DMS53 treated with DMSO at 0.1 percent for 48 hours (cell line): Measurements from ENCODE around the gene CAVIN1.
"Not testable (repeated sequence)": the region's sequence is repeated elsewhere in the genome, so short reads cannot be mapped to it uniquely, and the experiment has no call there.

Experiments used
- DNase-seq: peaks from one replicate; lab custom pipeline; 2025; ENCODE audit not compliant: unreplicated experiment; lab: John Stamatoyannopoulos, UW

The CAVIN1 gene

GRCh38 chr17:42422958-42423712, at the start of gene CAVIN1:
CAVIN1 (minus strand) TSS chr17:42423256; CDS start chr17:42423097, 159 bp downstream.
- peak; percentile 13 for DNase-seq

- DNase-seq = no peak
Measured at GRCh38 chr17:42467889-42468288, 44.8 kb upstream of the CAVIN1 start.

- DNase-seq = no peak
Measured at GRCh38 chr17:42463976-42464400, 40.9 kb upstream of the CAVIN1 start.

DNA sequence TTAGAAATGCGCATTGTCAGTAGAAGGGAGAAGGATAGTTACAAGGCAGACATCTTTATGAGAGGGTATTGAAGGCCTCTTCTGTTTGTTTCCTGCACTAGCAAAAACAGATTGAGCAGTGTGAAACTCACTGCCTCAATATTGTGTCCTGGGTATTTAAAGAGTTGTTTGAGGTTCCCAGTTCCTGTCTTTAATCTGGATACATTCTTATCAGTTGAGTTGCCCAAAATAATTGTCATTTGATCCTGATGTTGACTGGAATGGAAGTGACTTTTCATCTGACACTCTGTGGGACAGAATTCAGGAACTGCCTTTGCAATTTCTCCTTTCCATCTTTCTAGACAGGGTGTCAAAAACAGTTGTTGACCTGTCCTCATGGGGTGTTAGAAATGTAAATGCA, 37.3 kb upstream of the CAVIN1 start:
- DNase-seq = no peak

GRCh38 chr17:42459801-42460281, 36.8 kb upstream of the CAVIN1 start:
- DNase-seq = peak; percentile 32

GRCh38 chr17:42459256-42459800, 36.3 kb upstream of the CAVIN1 start:
- DNase-seq = peak; percentile 82

DNA sequence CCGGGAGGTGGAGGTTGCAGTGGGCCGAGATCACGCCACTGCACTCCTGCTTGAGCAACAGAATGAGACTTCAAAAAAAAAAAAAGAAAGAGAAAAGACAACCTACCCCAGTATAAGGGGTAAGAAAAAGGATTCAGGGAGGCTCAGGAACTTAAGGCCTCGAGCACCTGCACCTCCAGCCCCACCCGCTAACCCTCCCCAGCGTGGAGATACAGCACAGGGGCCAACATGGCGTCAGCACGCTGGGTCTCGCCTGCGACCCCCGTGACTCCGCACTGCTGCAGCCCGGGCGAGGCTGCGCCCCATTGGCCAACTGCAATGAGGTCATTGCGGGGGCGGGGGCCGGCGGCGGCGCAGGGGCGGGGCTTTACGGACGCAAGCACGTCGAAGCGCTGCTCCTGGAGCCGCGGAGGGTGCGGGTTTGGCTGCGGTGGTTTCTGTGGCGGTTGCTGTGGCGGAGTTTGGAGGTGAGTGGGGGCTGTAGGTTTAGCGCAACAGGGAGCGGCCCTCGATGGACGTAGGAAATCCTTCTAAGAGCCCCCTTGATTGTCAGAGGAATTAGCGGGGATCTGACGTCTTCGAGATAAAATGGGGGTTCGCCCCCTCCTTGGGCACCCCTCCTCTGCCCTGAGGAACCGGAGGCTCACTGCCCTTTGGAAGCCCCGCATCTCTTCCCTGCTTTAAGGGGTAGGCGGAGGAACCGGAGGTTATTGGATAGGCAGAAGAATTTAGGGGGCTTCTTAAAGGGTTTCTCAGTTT, 35.6 kb upstream of the CAVIN1 start, which contains the start of gene ATP6V0A1:
Gene ATP6V0A1 (plus strand): TSS at position 382 of the 759 bp plus-strand sequence. CDS start 2,017 bp downstream, outside the sequence.
- DNase-seq = peak; percentile 86

DNA sequence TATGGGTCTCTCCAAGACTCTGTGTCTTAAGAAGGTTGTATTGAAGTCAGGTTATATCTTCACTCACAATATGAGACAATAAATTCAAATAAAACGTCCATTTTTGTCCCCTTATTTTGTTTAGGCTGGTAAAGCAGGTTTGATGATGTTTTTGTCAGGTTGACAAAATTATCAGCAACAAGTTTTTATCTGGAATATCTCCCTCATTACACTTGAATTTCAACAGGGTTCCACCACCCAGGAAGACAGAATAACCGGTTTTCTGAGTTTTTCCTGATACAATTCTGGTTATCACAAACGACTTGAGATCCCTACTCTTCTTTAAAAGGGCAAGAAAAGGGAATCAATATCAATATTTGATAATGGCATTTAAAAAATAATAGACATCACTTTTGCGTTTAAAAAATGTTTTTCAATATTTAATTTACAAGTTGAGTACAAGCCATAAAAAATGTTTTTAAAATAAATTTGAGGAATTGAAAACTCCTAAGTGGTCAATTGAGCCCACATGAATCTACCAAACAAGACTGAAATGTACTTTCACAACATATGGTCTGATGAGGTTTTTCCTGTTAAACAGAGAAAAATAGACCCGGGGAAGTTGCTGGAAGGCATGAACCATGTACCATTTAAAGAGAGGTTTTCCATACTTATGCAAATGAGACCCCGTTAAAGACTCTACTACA, 34.2 kb upstream of the CAVIN1 start:
- DNase-seq = no peak

DNA sequence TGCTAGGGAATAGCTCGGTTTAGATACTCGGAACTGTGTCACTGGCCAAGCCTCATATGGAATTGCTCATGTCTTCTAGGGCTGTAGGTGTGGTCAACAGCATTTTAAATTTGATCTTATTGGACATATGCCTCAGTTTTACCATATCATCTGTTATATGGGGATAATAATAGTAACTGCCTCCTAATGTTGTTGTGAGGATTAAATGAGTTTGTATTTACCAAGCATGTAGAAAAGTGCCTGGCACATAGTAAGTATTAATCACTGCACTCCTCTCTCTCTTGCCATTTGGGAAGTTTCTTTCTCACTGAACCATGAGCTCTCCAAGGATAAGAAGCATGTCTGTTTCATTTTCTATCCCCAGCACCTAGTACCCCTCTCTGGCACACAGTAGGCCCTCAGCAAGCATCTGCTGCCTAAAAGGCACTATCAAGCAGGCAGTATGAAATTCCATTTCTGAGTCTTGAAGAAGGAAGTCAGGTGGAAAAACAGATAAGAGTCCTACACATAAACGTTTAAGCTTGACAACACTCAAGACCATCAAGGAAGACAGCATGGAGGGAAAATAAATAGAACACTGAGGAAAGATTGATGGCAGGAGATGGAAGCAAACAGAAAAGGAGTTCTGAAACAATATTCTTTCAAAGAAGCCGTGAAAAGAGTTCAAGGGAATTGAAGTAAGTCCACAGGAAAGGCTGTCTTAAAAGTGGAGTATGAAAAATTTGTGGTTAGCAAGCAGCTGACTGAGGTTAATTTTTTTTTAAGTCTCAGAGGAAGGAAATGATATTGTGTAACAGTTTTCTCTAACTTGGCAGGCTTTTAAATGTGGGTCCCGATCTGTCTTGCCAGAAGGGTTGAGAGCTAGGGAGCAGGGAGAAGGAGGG, 33.4 kb upstream of the CAVIN1 start:
- no peak for DNase-seq

GRCh38 chr17:42454987-42455386, 31.9 kb upstream of the CAVIN1 start:
- DNase-seq = not testable (repeated sequence)

GRCh38 chr17:42453439-42453838, 30.4 kb upstream of the CAVIN1 start:
- no peak for DNase-seq

- DNase-seq = not testable (repeated sequence)
Measured at GRCh38 chr17:42451270-42451669, 28.2 kb upstream of the CAVIN1 start.

GRCh38 chr17:42449838-42450237, 26.8 kb upstream of the CAVIN1 start:
- DNase-seq = not testable (repeated sequence)

- not testable (repeated sequence) for DNase-seq
Measured at GRCh38 chr17:42449176-42449575, 26.1 kb upstream of the CAVIN1 start.

DNA sequence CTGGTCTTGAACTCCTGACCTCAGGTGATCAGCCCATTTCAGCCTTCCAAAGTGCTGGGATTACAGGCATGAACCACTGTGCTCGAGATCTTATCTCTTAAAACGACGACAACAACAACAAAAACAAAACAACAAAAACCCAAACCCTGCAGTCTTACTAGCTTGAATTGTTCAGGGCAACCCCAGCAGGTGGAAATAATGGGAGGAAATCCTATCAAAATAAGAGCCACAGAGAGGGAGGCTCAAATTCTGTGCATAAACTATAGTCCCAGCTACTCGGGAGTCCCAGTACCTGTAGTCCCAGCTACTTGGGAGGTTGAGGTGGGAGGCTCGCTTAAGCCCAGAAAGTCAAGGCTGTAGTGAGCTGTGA, 19.1 kb upstream of the CAVIN1 start:
- no peak for DNase-seq

DNA sequence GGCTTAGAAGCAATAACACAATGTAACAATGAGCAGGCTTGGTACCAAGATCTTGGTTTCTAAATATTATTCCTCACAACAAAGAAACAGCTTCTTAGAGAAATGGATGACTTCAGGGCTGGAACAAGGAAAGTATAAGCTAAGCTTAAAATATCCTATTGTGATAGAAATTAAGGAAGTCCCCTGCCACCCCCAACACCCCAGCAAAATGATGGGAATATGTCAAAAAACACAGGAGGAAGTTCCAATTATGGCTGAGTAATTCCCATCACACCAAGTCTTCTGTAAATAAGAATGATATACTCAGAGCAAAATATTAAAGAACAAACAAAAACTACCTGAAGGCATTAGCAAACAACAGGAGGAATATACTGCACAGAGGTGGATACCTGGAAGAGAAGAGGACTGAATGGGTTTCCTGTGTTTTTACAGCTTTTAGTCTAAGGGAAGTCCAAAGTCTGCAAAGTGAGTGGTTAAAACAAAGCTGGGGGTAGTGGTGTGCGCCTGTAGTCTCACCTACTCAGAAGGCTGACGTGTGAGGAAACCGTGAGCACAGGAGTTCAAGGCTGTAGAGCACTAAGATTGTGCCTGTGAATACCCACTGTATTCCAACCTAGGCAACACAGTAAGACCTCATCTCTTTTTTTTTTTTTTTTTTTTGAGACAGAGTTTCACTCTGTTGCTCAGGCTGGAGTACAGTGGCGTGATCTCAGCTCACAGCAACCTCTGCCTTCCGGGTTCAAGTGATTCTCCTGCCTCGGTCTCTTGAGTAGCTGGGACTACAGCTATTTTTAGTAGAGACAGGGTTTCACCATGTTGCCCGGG, 18.5 kb upstream of the CAVIN1 start:
- no peak for DNase-seq

DNA sequence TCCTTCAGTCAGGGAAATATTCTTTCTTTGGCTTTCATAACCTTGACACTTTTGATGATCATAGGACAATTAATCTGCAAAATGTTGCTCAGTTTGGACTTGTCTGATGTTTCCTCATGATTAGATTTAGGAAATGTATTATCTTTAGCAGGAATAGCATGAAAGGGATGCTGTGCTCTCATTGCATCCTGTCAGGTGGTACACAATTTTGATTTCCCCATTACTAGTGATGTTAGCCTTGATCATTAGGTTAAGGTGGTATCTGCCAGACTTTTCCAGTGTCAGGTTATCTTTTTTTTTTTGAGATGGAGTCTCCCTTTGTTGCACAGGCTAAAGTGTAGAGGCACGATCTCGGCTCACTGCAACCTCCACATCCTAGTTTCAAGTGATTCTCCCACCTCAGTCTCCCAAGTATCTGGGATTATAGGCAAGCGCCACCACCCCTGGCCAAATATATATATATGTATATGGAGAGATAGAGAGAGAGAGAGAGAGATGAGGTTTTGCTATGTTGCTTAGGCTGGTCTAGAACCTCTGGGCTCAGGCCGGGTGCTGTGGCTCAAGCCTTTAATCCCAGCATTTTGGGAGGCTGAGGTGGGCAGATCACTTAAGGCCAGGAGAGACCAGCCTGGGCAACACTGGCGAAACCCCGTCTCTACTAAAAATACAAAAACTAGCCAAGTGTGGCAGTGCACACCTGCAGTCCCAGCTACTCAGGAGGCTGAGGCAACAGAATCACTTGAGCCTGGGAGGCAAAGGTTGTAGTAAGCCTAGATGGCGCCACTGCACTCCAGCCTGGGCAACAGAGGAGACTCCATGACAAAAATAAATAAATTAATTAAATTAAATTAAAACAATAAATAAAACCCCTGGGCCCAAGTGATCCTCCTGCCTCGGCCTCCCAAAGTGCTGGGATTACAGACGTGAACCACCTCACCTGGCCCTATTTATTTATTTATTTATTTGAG, 15.8 kb upstream of the CAVIN1 start:
- no peak for DNase-seq

DNA sequence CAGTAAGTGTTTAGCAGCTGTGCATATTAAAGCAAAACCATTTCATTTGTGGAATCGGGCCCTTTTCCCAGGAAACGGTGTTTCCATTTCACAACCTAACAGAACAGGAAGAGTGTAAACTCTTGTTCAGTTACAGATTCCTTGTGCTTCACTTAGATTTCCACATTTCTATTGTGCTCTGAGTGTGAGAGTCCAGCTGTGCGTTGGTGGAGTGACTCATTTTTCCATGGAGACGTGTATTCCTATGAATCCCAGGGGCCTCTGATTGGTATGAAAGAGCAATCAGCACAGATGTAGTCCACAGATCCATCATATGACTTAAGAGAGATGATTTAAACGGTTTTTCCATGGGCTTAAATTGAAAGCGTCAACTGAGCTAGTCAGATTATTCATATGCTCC, 13.3 kb upstream of the CAVIN1 start:
- DNase-seq = no peak
